Measurements from ENCODE around the gene G3BP2. TPM values are rescaled to one million over a fixed set of nuclear protein-coding genes. Genes with fewer than 3 reads are reported as not detected.

The G3BP2 gene
- polyA plus RNA-seq, 1 donor from 2014 or later: 332 TPM

DNA sequence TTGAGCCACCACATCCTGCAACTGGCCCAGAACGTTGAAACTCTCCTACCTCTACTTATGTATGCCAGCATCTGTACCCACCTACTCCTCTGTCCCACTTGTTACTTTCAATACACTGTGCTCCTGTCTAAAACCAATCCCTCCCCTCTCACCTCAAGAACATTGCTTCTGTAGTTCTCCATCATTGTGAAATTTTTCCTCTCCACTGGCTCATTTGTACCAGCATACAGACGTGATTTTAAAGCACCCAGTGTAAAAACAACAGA lies 25.7 kb upstream of the G3BP2 start:
- Histone ChIP-seq H3K27me3 (ENCODE audit: insufficient read depth, low read depth, low read length) (no peaks in the 10 kb centered on the region), H2AFZ (ENCODE audit: low read depth, low read length) (no peak overlapping the region), H3K4me2 (ENCODE audit: low read length) (no peak overlapping the region), H3K4me3 (ENCODE audit: low read length) (no peak overlapping the region), H3K36me3 (ENCODE audit: insufficient read depth, low read length) (peaks cover 3% of the 10 kb centered on the region), H3K9me3 (ENCODE audit: low read length) (no peaks in the 10 kb centered on the region), H3K79me2 (replicated peaks; ENCODE audit: insufficient read depth, low read length) (no peaks in the 10 kb centered on the region), H3F3A (ENCODE audit: insufficient read depth, low read length, poor library complexity, severe bottlenecking) (no peaks in the 10 kb centered on the region), H4K20me1 (ENCODE audit: insufficient read depth) (no peaks in the 10 kb centered on the region), H3K27ac (ENCODE audit: low read length) (no peak overlapping the region), H3K9ac (ENCODE audit: low read length) (no peak overlapping the region), H3K9me2 (ENCODE audit: insufficient read depth, low read length) (no peaks in the 10 kb centered on the region)
- TF ChIP-seq TAF1 (IDR thresholded peaks at IDR 0.05; ENCODE audit: low read depth) (no peak), EZH2 (IDR thresholded peaks at IDR 0.05; ENCODE audit: borderline replicate concordance, insufficient read depth, low read length, poor library complexity, severe bottlenecking) (no peak), RAD21 (conservative IDR thresholded peaks at IDR 0.05) (no peak), POLR2AphosphoS5 (IDR thresholded peaks at IDR 0.05) (no peak), MXI1 (conservative IDR thresholded peaks at IDR 0.05; ENCODE audit: poor library complexity, severe bottlenecking) (no peak), SMC3 (conservative IDR thresholded peaks at IDR 0.05; ENCODE audit: poor library complexity) (no peak), EP300 (conservative IDR thresholded peaks at IDR 0.05; ENCODE audit: poor library complexity, severe bottlenecking) (no peak)
- TF ChIP-seq, protein P1, sequence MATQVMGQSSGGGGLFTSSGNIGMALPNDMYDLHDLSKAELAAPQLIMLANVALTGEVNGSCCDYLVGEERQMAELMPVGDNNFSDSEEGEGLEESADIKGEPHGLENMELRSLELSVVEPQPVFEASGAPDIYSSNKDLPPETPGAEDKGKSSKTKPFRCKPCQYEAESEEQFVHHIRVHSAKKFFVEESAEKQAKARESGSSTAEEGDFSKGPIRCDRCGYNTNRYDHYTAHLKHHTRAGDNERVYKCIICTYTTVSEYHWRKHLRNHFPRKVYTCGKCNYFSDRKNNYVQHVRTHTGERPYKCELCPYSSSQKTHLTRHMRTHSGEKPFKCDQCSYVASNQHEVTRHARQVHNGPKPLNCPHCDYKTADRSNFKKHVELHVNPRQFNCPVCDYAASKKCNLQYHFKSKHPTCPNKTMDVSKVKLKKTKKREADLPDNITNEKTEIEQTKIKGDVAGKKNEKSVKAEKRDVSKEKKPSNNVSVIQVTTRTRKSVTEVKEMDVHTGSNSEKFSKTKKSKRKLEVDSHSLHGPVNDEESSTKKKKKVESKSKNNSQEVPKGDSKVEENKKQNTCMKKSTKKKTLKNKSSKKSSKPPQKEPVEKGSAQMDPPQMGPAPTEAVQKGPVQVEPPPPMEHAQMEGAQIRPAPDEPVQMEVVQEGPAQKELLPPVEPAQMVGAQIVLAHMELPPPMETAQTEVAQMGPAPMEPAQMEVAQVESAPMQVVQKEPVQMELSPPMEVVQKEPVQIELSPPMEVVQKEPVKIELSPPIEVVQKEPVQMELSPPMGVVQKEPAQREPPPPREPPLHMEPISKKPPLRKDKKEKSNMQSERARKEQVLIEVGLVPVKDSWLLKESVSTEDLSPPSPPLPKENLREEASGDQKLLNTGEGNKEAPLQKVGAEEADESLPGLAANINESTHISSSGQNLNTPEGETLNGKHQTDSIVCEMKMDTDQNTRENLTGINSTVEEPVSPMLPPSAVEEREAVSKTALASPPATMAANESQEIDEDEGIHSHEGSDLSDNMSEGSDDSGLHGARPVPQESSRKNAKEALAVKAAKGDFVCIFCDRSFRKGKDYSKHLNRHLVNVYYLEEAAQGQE (IDR thresholded peaks at IDR 0.05; ENCODE audit: borderline replicate concordance): no peak
- TF ChIP-seq, protein P2, sequence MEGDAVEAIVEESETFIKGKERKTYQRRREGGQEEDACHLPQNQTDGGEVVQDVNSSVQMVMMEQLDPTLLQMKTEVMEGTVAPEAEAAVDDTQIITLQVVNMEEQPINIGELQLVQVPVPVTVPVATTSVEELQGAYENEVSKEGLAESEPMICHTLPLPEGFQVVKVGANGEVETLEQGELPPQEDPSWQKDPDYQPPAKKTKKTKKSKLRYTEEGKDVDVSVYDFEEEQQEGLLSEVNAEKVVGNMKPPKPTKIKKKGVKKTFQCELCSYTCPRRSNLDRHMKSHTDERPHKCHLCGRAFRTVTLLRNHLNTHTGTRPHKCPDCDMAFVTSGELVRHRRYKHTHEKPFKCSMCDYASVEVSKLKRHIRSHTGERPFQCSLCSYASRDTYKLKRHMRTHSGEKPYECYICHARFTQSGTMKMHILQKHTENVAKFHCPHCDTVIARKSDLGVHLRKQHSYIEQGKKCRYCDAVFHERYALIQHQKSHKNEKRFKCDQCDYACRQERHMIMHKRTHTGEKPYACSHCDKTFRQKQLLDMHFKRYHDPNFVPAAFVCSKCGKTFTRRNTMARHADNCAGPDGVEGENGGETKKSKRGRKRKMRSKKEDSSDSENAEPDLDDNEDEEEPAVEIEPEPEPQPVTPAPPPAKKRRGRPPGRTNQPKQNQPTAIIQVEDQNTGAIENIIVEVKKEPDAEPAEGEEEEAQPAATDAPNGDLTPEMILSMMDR (IDR thresholded peaks at IDR 0.05; ENCODE audit: poor library complexity, severe bottlenecking): no peak

DNA sequence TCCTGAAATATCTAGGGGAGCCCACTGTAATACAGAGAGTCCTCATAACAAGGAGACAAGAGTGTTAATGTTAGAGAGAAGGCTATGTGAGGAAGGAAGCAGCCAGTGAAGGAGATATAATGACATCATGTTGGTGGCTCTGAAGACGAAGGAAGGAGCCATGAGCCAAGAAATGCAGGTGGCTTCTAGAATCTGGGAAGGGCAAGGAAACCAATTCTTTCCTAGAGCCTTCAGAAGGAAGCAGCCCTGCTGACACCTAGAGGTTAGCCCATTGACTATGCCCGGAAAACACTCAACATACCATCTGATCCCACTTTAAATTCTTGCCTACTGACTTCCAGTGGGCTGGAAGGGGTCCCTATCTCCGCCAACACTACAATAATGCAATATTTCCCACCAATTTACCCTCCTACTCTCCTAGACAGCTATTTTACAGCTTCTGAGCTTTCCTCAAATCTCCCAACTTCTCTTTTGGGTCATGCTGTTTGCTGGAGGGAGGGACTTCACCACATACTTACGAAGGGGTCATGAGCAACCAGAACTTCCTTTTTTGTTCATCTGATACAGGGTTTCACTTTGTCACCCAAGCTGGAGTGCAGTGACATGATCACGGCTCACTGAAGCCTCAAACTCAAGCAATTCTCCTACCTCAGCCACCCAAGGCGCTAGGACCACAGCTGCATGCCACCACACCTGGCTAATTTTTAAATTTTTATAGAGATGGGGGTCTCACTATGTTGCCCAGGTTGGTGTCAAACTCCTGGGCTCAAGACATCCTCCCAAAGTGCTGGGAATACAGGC lies 25.2 kb upstream of the G3BP2 start:
- Histone ChIP-seq H3K79me2 (replicated peaks; ENCODE audit: insufficient read depth, low read length) (no peaks in the 10 kb centered on the region), H4K20me1 (ENCODE audit: insufficient read depth) (no peaks in the 10 kb centered on the region), H3K27ac (ENCODE audit: low read length) (no peak overlapping the region), H3K4me2 (ENCODE audit: low read length) (no peak overlapping the region), H3F3A (ENCODE audit: insufficient read depth, low read length, poor library complexity, severe bottlenecking) (no peaks in the 10 kb centered on the region), H3K4me3 (ENCODE audit: low read length) (no peak overlapping the region), H3K27me3 (ENCODE audit: insufficient read depth, low read depth, low read length) (no peaks in the 10 kb centered on the region), H2AFZ (ENCODE audit: low read depth, low read length) (no peak overlapping the region), H3K9me3 (ENCODE audit: low read length) (no peaks in the 10 kb centered on the region), H3K9me2 (ENCODE audit: insufficient read depth, low read length) (no peaks in the 10 kb centered on the region), H3K9ac (ENCODE audit: low read length) (no peak overlapping the region), H3K36me3 (ENCODE audit: insufficient read depth, low read length) (peaks cover 5% of the 10 kb centered on the region)
- TF ChIP-seq TAF1 (IDR thresholded peaks at IDR 0.05; ENCODE audit: low read depth) (no peak), EZH2 (IDR thresholded peaks at IDR 0.05; ENCODE audit: borderline replicate concordance, insufficient read depth, low read length, poor library complexity, severe bottlenecking) (no peak), EP300 (conservative IDR thresholded peaks at IDR 0.05; ENCODE audit: poor library complexity, severe bottlenecking) (no peak), SMC3 (conservative IDR thresholded peaks at IDR 0.05; ENCODE audit: poor library complexity) (no peak), POLR2AphosphoS5 (IDR thresholded peaks at IDR 0.05) (no peak), MXI1 (conservative IDR thresholded peaks at IDR 0.05; ENCODE audit: poor library complexity, severe bottlenecking) (no peak), RAD21 (conservative IDR thresholded peaks at IDR 0.05) (no peak)
- TF ChIP-seq, protein P1 (IDR thresholded peaks at IDR 0.05; ENCODE audit: borderline replicate concordance): no peak
- TF ChIP-seq, protein P2 (IDR thresholded peaks at IDR 0.05; ENCODE audit: poor library complexity, severe bottlenecking): no peak

All from neural cell (in vitro differentiated cells).